NOMO-1 treated with DMSO at 0.1 percent for 48 hours (cell line): ENCODE measurements around the gene CREG2.
A peak's percentile ranks its signal among the peaks of the same experiment; 100 is the strongest.
"Not testable (repeated sequence)": the region's sequence is repeated elsewhere in the genome, so short reads cannot be mapped to it uniquely, and the experiment has no call there.

Experiments
- DNase-seq: peaks from one replicate; lab custom pipeline; 2025; ENCODE audit not compliant: unreplicated experiment; lab: John Stamatoyannopoulos, UW

The CREG2 gene

DNA sequence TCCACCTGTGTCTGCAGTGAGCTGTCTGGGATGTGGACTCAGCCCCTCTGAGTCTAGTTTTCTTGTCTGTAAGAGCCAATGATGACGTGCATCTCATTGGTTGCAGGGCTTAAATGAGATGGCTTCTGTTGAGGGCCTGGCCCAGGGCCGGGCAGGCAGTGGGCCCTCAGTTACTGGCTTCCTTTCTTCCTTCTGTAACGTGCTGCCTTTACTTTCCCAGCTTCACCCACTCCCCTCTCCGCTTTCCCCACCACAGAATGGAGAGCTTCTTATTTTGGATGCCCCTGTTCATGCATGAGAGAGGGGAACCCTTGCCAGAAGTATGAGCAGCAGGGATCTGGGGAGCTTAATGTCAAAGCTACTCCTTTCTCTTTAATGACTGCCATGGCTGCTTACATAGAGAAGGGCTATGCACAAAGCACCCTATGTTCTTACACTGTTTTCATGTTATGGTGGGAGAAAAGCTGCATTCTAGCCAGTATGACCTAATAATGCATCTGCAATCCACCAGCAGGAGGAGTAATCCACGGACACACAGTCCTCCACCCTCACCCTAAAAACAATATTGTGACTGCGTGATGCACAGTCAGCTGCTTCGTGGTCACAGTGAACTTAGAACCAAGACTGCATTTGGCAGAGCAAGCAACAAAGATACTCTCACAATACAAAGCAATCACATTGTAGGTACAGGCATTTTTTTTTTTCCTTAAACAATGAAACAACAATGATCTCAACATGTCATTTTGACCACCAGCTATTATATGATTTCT is 37.2 kb downstream of the CREG2 start:
- no peak for DNase-seq

- peak; percentile 42 for DNase-seq
These were observed 38.4 kb downstream of the CREG2 start for GRCh38 chr2:101348883-101349282.

GRCh38 chr2:101346909-101347308 is 40.4 kb downstream of the CREG2 start:
- no peak for DNase-seq

DNA sequence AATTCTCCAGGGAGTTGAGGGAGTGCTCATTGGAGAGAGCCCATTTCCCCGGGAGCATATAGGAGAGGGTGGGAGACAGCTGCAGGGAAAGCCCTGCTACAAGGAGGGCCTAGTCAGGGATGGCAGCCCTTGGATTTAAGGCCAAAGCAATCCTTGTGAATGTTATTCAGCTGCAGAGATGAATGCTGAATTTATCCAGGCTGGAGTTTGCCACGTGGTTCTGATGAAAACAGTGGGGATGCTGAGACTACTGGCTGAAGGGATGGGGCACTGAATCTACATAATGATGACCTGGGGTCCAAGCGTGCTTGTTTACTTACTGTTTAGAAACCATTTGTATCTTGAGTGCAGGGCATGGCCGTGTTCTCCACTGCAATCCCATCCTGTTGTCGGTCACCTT is 43.2 kb downstream of the CREG2 start:
- DNase-seq, result no peak

GRCh38 chr2:101342625-101343008 is 44.7 kb downstream of the CREG2 start:
- DNase-seq, result no peak

DNA sequence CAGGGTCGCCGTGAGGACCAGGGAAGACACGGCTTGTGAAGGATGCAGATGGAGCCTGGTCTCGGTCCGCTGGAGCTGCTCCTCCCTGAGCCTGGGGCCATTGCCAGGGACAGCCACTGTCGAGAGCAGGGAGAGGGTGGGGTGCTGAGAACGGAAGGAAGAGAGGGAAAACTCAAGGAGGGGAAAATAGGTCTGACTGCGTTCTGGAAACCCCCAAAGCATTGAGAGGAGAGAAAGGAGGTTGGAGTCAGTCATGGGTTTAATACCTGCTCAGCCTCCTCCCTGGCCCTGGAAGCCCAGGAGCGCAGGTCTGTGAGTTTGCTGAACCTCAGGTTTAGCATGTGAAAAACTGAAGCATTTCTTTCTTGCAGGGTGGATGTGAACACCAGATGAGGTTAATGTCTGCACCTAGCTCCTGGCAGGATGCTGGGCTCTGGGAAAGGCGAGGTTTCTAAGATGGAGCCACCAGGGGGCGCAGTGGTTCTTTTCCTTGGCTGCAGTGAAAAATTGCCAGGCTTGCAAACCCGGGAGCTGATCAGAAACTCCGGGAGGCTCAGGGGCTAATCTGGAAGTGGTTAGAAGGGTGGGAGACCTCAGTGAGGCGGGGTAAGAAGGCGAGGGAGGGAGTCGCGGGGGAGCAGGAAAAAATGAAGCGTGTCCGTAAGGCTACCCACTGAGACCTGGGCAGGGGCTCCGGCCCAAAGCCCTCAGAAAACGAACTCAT is 45.2 kb downstream of the CREG2 start:
- peak; percentile 33 for DNase-seq

DNA sequence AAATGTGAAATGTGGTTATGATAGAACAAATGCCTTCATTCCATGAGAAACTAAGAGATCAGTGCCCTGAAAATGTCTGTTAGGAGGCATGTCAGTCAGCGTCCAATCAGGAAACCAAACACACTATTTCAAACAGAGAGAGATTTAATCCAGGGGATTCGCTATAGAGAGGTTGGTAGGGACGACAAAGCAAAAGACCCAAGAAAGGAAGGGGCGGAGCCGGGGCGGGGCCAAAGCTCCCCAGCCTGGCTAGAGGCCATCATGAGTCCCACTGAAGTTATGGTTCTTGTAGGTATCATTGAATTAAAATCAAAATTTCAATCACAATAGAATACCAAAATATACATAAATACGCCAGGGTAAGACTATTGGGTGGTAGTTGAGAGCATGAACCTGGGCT is 45.9 kb downstream of the CREG2 start:
- DNase-seq, result no peak

DNA sequence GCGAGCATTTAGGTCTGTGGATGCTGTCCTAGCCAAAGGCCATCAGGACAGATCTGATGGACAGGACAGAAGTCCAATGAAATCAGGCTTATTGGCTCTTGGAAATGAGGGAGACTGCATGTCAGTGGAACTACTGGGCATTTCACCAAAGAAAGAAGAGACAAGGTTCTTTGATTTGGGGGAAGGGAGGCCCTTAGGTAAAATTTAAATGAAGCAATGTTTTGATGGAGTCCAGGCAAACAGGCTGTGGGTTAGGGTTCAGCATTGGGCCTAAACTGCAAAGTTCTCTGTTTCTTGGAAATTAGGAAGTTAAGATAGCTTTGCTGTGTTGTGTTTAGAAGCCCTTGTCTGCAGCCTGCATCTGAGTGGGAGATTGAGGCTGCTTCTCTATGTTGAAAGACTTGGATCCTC is 47.2 kb downstream of the CREG2 start:
- no peak for DNase-seq

- no peak for DNase-seq
These were observed 47.9 kb downstream of the CREG2 start for GRCh38 chr2:101339266-101339880.

GRCh38 chr2:101337877-101338276 is 49.4 kb downstream of the CREG2 start:
- no peak for DNase-seq

- no peak for DNase-seq
These were observed 54.2 kb downstream of the CREG2 start for GRCh38 chr2:101332885-101333766.

- DNase-seq, result no peak
These were observed 56.1 kb downstream of the CREG2 start for GRCh38 chr2:101331202-101331601.

DNA sequence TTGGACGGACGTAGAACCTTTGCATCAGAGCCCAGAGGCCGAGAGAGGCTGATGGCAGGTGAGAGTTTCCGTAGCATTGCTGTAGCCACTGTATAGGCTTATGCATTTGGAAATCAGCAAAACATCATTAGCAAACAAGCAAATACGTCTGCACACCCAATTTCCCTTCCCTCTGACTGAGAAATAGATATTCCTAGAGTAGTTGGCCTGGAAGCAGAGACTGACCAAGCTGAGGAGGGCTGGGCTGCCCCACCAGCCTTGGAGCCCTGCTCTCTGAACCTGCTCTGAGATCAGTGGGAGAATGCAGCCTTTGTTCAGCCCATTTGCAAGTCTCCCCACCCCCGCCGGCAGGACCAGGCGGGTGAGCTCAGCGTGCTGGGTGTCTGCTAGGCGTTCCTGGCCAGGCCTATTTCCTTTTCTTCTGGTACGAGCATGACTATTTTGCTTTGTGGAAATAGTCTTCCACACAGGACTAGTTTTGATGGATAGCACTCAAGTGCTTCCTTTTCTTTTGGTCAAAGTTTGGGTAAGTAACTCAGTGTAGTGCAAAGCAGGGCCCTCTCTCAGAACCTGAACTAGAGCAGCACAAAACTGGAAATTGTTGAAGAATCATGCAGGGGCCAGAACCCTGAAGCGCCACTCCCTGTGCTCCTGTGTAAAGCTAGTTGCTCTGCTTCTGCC is 56.9 kb downstream of the CREG2 start:
- DNase-seq, result no peak

DNA sequence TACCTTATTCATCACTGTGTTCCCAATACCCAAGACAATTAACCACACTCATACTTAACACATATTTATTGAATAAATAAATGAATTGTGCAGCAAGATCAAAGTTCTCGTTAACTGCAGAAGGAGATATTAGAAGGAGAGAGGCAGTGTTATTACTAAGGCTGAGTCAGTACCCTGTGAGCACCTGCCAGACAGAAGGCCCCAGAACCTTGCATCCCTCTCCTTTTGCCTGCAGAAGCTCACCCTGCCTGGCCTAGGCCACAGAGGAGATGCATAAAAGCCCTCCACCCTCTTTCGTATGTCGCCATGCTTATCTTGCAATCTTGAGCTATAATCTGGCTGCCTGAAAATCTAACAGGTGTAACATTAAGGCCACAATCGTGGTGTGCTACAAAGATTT is 58.3 kb downstream of the CREG2 start:
- no peak for DNase-seq

DNA sequence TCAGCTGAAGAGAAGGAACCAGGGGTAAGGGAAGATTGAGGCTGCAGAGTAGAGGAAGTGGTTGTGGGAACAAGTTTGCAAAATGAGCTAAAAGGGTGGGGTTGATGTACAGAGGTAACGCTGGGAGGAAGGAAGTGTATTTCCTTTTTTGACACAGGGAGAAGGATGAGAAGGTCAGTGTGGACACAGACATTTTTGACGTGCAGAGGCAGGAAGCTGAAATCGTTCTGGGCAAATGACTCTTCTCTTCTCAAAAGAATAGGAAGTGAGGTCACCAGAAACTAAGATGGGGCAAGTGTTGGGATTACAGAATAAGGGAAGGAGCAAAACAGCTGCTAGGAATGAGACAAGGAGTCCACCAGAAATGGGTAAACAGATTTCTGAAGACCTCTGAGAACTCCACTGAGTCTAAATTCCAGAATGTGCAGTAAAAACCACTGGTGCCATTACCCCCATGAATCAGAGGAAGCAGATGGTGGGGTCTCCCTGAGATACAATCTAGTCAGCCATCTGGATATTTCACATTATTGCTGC is 58.8 kb downstream of the CREG2 start:
- peak; percentile 99 for DNase-seq

DNA sequence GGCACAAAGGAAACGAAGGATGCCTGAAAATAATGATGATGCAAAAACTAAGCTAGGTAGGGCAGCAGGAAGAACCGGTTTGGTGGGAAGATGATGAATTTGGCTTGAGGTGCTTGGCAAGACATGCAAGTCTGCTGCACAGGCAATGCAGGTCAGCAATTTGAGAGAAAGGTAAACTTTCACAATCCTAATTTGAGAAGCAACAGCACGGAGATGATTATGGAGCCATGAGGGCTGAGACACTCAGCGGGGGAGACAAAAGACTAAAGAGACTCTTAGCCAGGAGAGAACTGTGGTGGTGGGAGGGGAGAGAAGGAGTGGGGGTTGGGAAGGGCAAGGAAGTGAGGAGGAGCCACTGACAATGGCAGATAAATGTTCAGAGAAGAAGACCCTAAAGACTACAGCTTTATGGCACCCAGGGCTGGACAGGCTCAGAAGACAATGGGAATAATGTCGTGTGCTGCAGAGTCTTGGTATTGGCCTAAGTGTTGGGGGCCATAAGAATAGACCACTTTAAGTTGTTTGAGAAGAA is 59.4 kb downstream of the CREG2 start:
- DNase-seq, result no peak

DNA sequence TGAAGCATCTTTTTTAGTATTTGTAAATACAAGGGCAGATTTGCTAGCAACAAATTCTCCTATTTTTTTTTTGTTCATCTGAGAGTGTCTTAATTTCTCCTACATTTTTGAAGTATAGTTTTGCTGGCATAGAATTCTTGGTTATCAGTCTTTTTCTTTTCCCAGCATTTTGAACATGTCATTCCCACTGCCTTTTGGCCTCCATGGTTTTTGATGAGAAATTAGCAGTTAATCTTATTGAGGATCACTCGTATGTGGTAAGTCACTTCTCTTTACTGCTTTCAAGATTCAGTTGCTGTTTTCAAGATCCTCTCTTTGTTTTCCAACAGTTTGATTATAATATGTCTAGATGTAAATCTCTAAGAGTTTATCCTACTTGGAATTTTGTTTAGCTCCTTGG is 61.9 kb downstream of the CREG2 start:
- no peak for DNase-seq

GRCh38 chr2:101316568-101316967 is 70.7 kb downstream of the CREG2 start:
- DNase-seq, result not testable (repeated sequence)

GRCh38 chr2:101311696-101312017 is 75.6 kb downstream of the CREG2 start:
- DNase-seq, result no peak
